ENCODE results near the gene MYO1E. TPM values are rescaled to one million over a fixed set of nuclear protein-coding genes. Genes with fewer than 3 reads are reported as not detected.

MYO1E gene
- total RNA-seq, 4 donors from 2014 or later: 131 to 388 (median 345) TPM

GRCh38 chr15:59416816-59417215 is 44.1 kb upstream of the MYO1E start:
- DNase-seq: no peak
- Histone ChIP-seq H3K36me3 (no peaks in the 10 kb centered on the region), H3K27me3 (no peaks in the 10 kb centered on the region), H3K9me3 (no peaks in the 10 kb centered on the region), H3K4me3 (no peak overlapping the region), H3K27ac (no peak overlapping the region), H3K4me1 (peaks cover 5 to 21% (median 19%) of the 10 kb centered on the region in 4 donors)
- no peak for TF ChIP-seq POLR2AphosphoS5 (IDR thresholded peaks at IDR 0.05)
- no peak for TF ChIP-seq EP300 (IDR thresholded peaks at IDR 0.05; ENCODE audit: low read depth)
- TF ChIP-seq CTCF (IDR thresholded peaks at IDR 0.05): no peak
- no peak for TF ChIP-seq POLR2A (IDR thresholded peaks at IDR 0.05)
- WGBS, 2 donors (ENCODE audit: low coverage in 1 of 2): 89 to 97% methylated on average over 4 of the region's 4 CpGs
- in situ Hi-C loops (cut with MboI; ENCODE audit: low pct_ligation_motif_present in 1 of 4, low pct_unique_long_range_greater_than_20kb in 1 of 4, low sequenced_read_pairs in 3 of 4): no loop called here
- intact Hi-C loops (cut with DNase I; ENCODE audit: low total_unique reads): no loop called here

GRCh38 chr15:59413577-59413976 is 40.9 kb upstream of the MYO1E start:
- Histone ChIP-seq H3K4me3 (no peak overlapping the region), H3K27me3 (no peaks in the 10 kb centered on the region), H3K4me1 (peaks cover 5 to 47% (median 33%) of the 10 kb centered on the region in 4 donors), H3K36me3 (no peaks in the 10 kb centered on the region), H3K27ac (peak overlapping the region in 3 of 4 donors; percentile 50 to 77 (median 75)), H3K9me3 (no peaks in the 10 kb centered on the region)
- WGBS, 2 donors (ENCODE audit: low coverage in 1 of 2): 56% methylated on average over 2 of the region's 2 CpGs; no CpG with 5 or more reads in 1 of the 2 donors
- no peak for DNase-seq
- intact Hi-C loops (cut with DNase I; ENCODE audit: low total_unique reads) (no loop called here), in situ Hi-C loops (cut with MboI; ENCODE audit: low pct_ligation_motif_present in 1 of 4, low pct_unique_long_range_greater_than_20kb in 1 of 4, low sequenced_read_pairs in 3 of 4) (no loop called here)
- no peak for TF ChIP-seq POLR2A (IDR thresholded peaks at IDR 0.05)
- no peak for TF ChIP-seq EP300 (IDR thresholded peaks at IDR 0.05; ENCODE audit: low read depth)
- no peak for TF ChIP-seq CTCF (IDR thresholded peaks at IDR 0.05)
- TF ChIP-seq POLR2AphosphoS5 (IDR thresholded peaks at IDR 0.05): no peak

- Histone ChIP-seq H3K36me3 (no peaks in the 10 kb centered on the region), H3K27ac (peak overlapping the region; percentile 40 to 82 (median 76)), H3K9me3 (no peaks in the 10 kb centered on the region), H3K4me3 (peak overlapping the region in 1 of 4 donors; percentile 20), H3K4me1 (peaks cover 5 to 49% (median 33%) of the 10 kb centered on the region in 4 donors), H3K27me3 (no peaks in the 10 kb centered on the region)
- DNase-seq: peak; percentile 58
- WGBS, 2 donors (ENCODE audit: low coverage in 1 of 2): 15 to 25% methylated on average over 1 to 2 of the region's 2 CpGs
- TF ChIP-seq POLR2A (IDR thresholded peaks at IDR 0.05): peak; percentile 19
- no peak for TF ChIP-seq CTCF (IDR thresholded peaks at IDR 0.05)
- no peak for TF ChIP-seq EP300 (IDR thresholded peaks at IDR 0.05; ENCODE audit: low read depth)
- peak in 1 of 3 donors; percentile 49 for TF ChIP-seq POLR2AphosphoS5 (IDR thresholded peaks at IDR 0.05)
- intact Hi-C loops (cut with DNase I; ENCODE audit: low total_unique reads) (no loop called here), in situ Hi-C loops (cut with MboI; ENCODE audit: low pct_ligation_motif_present in 1 of 4, low pct_unique_long_range_greater_than_20kb in 1 of 4, low sequenced_read_pairs in 3 of 4) (no loop called here)
Measured at GRCh38 chr15:59410391-59410896, 37.8 kb upstream of the MYO1E start.

GRCh38 chr15:59407946-59408345 is 35.3 kb upstream of the MYO1E start:
- TF ChIP-seq POLR2AphosphoS5 (IDR thresholded peaks at IDR 0.05): no peak
- TF ChIP-seq POLR2A (IDR thresholded peaks at IDR 0.05): no peak
- no peak for TF ChIP-seq CTCF (IDR thresholded peaks at IDR 0.05)
- no peak for TF ChIP-seq EP300 (IDR thresholded peaks at IDR 0.05; ENCODE audit: low read depth)
- intact Hi-C loops (cut with DNase I; ENCODE audit: low total_unique reads) (no loop called here), in situ Hi-C loops (cut with MboI; ENCODE audit: low pct_ligation_motif_present in 1 of 4, low pct_unique_long_range_greater_than_20kb in 1 of 4, low sequenced_read_pairs in 3 of 4) (no loop called here)
- Histone ChIP-seq H3K27ac (no peak overlapping the region), H3K4me1 (peaks cover 5 to 42% (median 25%) of the 10 kb centered on the region in 4 donors), H3K4me3 (no peak overlapping the region), H3K27me3 (no peaks in the 10 kb centered on the region), H3K36me3 (no peaks in the 10 kb centered on the region), H3K9me3 (no peaks in the 10 kb centered on the region)
- WGBS, 2 donors (ENCODE audit: low coverage in 1 of 2): 41 to 77% methylated on average over 3 to 5 of the region's 5 CpGs
- DNase-seq: no peak

All from transverse colon (tissue), 4 donors.